ENCODE results near the gene ADAMTSL5.

ADAMTSL5 gene

DNA sequence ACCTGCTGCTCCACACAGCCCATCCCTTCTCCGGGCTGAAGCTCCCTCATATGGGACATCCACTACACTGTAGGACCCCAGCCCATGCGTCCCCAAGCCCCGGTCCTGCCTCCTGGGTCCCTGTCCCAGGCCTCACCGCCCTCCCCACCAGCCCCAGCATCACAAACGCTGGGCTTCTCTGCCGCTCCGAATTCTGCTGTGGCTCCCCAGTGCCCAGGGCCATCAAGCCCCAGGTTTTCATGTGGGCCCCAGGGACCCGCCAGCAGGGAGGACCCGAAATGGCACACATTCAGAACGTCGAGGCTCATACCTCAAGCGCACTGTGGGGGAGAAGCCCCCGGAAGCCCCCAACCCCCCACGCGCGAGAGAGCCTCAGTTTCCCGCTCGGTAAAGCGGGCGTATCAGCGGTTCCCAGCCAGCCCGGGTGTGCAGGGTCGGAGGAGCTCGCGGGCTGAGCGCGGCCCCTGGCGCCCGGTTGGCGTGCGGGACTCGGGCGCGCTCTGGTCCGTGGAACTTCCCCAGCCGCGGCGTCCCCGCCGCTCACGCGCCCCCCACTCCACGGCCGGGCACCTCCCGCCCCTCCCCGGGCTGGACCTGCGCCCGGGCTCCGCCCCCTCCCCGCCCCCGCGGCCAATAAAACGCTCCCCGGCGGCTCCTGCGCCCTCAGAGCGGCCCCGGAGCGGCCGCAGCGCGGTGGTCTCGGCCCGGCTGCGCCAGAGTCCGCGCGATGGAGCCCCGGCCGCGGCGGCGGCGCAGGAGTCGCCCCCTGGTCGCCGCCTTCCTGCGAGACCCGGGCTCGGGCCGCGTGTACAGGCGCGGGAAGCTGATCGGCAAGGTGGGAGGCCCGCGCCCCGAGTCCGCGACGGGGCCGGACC is 10.8 kb upstream of the ADAMTSL5 start, which contains the start of gene PLK5:
PLK5 (plus strand) TSS at position 666 of the 875 bp plus-strand sequence. CDS start 2,920 bp downstream, outside the sequence.
- Histone ChIP-seq H3K9ac (ENCODE audit: low read depth, low read length, poor library complexity, severe bottlenecking) (no peak within 1 kb of the TSS), H3K27me3 (ENCODE audit: insufficient read depth, low read length, poor library complexity, severe bottlenecking) (no peaks in the 10 kb centered on the region), H3K9me3 (ENCODE audit: insufficient read depth, low read depth, low read length) (no peaks in the 10 kb centered on the region), H3K79me2 (ENCODE audit: insufficient read depth, low read length) (no peaks in the 10 kb centered on the region), H3K4me1 (ENCODE audit: insufficient read depth, low read length, poor library complexity, severe bottlenecking) (no peaks in the 10 kb centered on the region), H3K4me3 (ENCODE audit: low read length, poor library complexity, severe bottlenecking) (no peak within 1 kb of the TSS), H3F3A (ENCODE audit: low read depth) (no peaks in the 10 kb centered on the region), H3K9me2 (replicated peaks; ENCODE audit: low read depth, low read length) (no peaks in the 10 kb centered on the region), H3K4me2 (ENCODE audit: low read depth, low read length, poor library complexity, severe bottlenecking) (no peak within 1 kb of the TSS), H3K36me3 (ENCODE audit: insufficient read depth, low read length) (no peaks in the 10 kb centered on the region), H2AFZ (ENCODE audit: low read length) (no peak within 1 kb of the TSS), H4K20me1 (ENCODE audit: insufficient read depth, low read length, poor library complexity, severe bottlenecking) (no peaks in the 10 kb centered on the region)
- TF ChIP-seq, protein P1, sequence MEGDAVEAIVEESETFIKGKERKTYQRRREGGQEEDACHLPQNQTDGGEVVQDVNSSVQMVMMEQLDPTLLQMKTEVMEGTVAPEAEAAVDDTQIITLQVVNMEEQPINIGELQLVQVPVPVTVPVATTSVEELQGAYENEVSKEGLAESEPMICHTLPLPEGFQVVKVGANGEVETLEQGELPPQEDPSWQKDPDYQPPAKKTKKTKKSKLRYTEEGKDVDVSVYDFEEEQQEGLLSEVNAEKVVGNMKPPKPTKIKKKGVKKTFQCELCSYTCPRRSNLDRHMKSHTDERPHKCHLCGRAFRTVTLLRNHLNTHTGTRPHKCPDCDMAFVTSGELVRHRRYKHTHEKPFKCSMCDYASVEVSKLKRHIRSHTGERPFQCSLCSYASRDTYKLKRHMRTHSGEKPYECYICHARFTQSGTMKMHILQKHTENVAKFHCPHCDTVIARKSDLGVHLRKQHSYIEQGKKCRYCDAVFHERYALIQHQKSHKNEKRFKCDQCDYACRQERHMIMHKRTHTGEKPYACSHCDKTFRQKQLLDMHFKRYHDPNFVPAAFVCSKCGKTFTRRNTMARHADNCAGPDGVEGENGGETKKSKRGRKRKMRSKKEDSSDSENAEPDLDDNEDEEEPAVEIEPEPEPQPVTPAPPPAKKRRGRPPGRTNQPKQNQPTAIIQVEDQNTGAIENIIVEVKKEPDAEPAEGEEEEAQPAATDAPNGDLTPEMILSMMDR (conservative IDR thresholded peaks at IDR 0.05; ENCODE audit: low read length), result no peak
- TF ChIP-seq EZH2phosphoT487 (IDR thresholded peaks at IDR 0.05; ENCODE audit: borderline replicate concordance), result no peak

DNA sequence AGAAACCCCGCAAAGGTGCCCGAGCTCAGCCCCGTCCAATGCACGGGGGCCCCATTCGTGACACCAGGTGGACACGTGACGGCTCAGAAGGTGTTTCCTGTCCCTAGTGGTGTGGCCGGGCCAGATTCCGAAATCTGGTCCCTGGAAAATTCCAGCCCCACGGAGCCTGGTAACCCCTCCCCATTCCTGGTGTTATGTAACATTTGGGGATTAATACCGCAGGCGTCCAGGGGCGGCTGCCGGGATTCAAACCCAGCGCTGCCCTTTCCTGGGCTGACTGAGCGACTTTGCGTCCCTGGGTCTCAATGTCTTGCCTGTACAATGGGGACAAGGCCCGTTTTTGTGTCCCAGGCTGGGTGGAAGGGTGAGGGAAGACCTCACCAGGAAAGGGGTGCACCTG is 10.0 kb upstream of the ADAMTSL5 start:
- H3F3A ChIP-seq (ENCODE audit: low read depth), result no peaks in the 10 kb centered on the region
- H3K4me1 ChIP-seq (ENCODE audit: insufficient read depth, low read length, poor library complexity, severe bottlenecking), result no peaks in the 10 kb centered on the region
- H3K4me3 ChIP-seq (ENCODE audit: low read length, poor library complexity, severe bottlenecking), result no peak overlapping the region
- H3K9me3 ChIP-seq (ENCODE audit: insufficient read depth, low read depth, low read length), result no peaks in the 10 kb centered on the region
- H3K9ac ChIP-seq (ENCODE audit: low read depth, low read length, poor library complexity, severe bottlenecking), result no peak overlapping the region
- H3K36me3 ChIP-seq (ENCODE audit: insufficient read depth, low read length), result no peaks in the 10 kb centered on the region
- TF ChIP-seq, protein P1 (conservative IDR thresholded peaks at IDR 0.05; ENCODE audit: low read length), result no peak
- TF ChIP-seq EZH2phosphoT487 (IDR thresholded peaks at IDR 0.05; ENCODE audit: borderline replicate concordance), result no peak
- H2AFZ ChIP-seq (ENCODE audit: low read length), result no peak overlapping the region
- H4K20me1 ChIP-seq (ENCODE audit: insufficient read depth, low read length, poor library complexity, severe bottlenecking), result no peaks in the 10 kb centered on the region
- no peak overlapping the region for H3K4me2 ChIP-seq (ENCODE audit: low read depth, low read length, poor library complexity, severe bottlenecking)
- H3K79me2 ChIP-seq (ENCODE audit: insufficient read depth, low read length), result no peaks in the 10 kb centered on the region
- H3K9me2 ChIP-seq (replicated peaks; ENCODE audit: low read depth, low read length), result no peaks in the 10 kb centered on the region
- H3K27me3 ChIP-seq (ENCODE audit: insufficient read depth, low read length, poor library complexity, severe bottlenecking), result no peaks in the 10 kb centered on the region

DNA sequence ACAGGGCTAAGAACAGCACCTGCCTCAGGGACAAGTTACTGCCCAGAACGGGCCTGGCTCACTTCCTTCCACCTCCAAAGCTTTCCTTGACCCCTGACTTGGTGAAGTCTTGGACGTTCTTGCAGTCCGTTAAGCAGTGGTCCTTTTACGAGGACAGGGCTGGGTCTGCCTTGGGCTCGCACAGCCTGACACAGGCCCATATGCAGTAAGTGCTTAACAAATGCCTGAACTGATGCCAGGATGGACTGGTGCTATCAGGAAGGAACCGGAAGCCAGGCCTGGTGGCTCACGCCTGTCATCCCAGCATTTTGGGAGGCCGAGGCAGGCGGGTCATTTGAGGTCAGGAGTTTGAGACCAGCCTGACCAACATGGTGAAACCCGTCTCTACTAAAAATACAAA is 9.2 kb upstream of the ADAMTSL5 start:
- H3K9ac ChIP-seq (ENCODE audit: low read depth, low read length, poor library complexity, severe bottlenecking), result no peak overlapping the region

More for the DNA sequence above, 9.2 kb upstream of the ADAMTSL5 start:
- H3K4me1 ChIP-seq (ENCODE audit: insufficient read depth, low read length, poor library complexity, severe bottlenecking), result no peaks in the 10 kb centered on the region
- H3F3A ChIP-seq (ENCODE audit: low read depth), result no peaks in the 10 kb centered on the region
- H3K4me2 ChIP-seq (ENCODE audit: low read depth, low read length, poor library complexity, severe bottlenecking), result no peak overlapping the region
- H2AFZ ChIP-seq (ENCODE audit: low read length), result no peak overlapping the region
- no peak overlapping the region for H3K4me3 ChIP-seq (ENCODE audit: low read length, poor library complexity, severe bottlenecking)
- TF ChIP-seq, protein P1 (conservative IDR thresholded peaks at IDR 0.05; ENCODE audit: low read length), result no peak
- no peak for TF ChIP-seq EZH2phosphoT487 (IDR thresholded peaks at IDR 0.05; ENCODE audit: borderline replicate concordance)
- H3K27me3 ChIP-seq (ENCODE audit: insufficient read depth, low read length, poor library complexity, severe bottlenecking), result no peaks in the 10 kb centered on the region
- no peaks in the 10 kb centered on the region for H3K9me3 ChIP-seq (ENCODE audit: insufficient read depth, low read depth, low read length)
- H4K20me1 ChIP-seq (ENCODE audit: insufficient read depth, low read length, poor library complexity, severe bottlenecking), result no peaks in the 10 kb centered on the region
- H3K36me3 ChIP-seq (ENCODE audit: insufficient read depth, low read length), result no peaks in the 10 kb centered on the region
- no peaks in the 10 kb centered on the region for H3K79me2 ChIP-seq (ENCODE audit: insufficient read depth, low read length)
- H3K9me2 ChIP-seq (replicated peaks; ENCODE audit: low read depth, low read length), result no peaks in the 10 kb centered on the region
